SK-N-SH (cell line): Measurements from ENCODE around the gene SPECC1L. TPM values are rescaled to one million over a fixed set of nuclear protein-coding genes. Genes with fewer than 3 reads are reported as not detected.
A peak's percentile ranks its signal among the peaks of the same experiment; 100 is the strongest.

Experiments used
- CTCF ChIA-PET: fragments of 300-600, 350-600 bp; formaldehyde crosslinking; extraction: SDS; loops from one replicate; lab custom pipeline; 2021; lab: Yijun Ruan, JAX
- POLR2A ChIA-PET: fragments of 350-600 bp; sonication (Branson Sonifier 250); formaldehyde crosslinking; extraction: SDS; loops from one replicate; lab custom pipeline; 2020; ENCODE audit warnings: antibody characterized with exemption, inconsistent platforms; lab: Yijun Ruan, JAX
- DNase-seq: peaks from one replicate; pipeline ENCODE4 v3.0.0; 2012
- H2AFZ ChIP-seq: fragments of 200-600 bp; sonication (generic); 2 replicates; pipeline ENCODE4 v1.8.1; 2016; ENCODE audit warnings: antibody characterized with exemption, mild to moderate bottlenecking, low read depth
- H3F3A ChIP-seq: fragments of 200-600 bp; sonication (generic); replicated peaks from 2 replicates; pipeline ENCODE3; 2016; ENCODE audit warnings: antibody characterized with exemption, mild to moderate bottlenecking; ENCODE audit not compliant: insufficient read depth
- H3K27ac ChIP-seq, 2 experiments: fragments of 200-500 bp in 1 of 2; fragments of 200-600 bp in 1 of 2; sonication (Bioruptor generic) in 1 of 2; sonication (generic), shearing (Covaris generic) in 1 of 2; 2 replicates each; pipeline versions ENCODE4 v1.5.1 to v1.6.1; 2014 to 2016; ENCODE audit warnings: low read depth in 2 of 2, inconsistent platforms in 1 of 2, low read length in 1 of 2, mild to moderate bottlenecking in 1 of 2, mixed read lengths in 1 of 2
- H3K27me3 ChIP-seq: fragments of 200-600 bp; sonication (generic), shearing (Covaris generic); 2 replicates; pipeline ENCODE4 v1.6.1; 2016; ENCODE audit warnings: mixed run types; ENCODE audit not compliant: insufficient read depth
- H3K36me3 ChIP-seq, 2 experiments: fragments of 200-500 bp in 1 of 2; fragments of 200-600 bp in 1 of 2; sonication (Bioruptor generic) in 1 of 2; sonication (generic) in 1 of 2; replicated peaks in 1 of 2; 2 replicates each; pipeline versions ENCODE3 to v1.5.1; 2014 to 2016; ENCODE audit warnings: low read length in 1 of 2, mild to moderate bottlenecking in 1 of 2; ENCODE audit not compliant: insufficient read depth in 2 of 2, control insufficient read depth in 1 of 2
- H3K4me1 ChIP-seq, 2 experiments: fragments of 200-500 bp in 1 of 2; fragments of 200-600 bp in 1 of 2; sonication (Bioruptor generic) in 1 of 2; sonication (generic), shearing (Covaris generic) in 1 of 2; 2 replicates each; pipeline versions ENCODE4 v1.5.1 to v1.6.1; 2014 to 2016; ENCODE audit warnings: low read depth in 1 of 2, low read length in 1 of 2, mixed run types in 1 of 2; ENCODE audit not compliant: insufficient read depth in 2 of 2, control insufficient read depth in 1 of 2
- H3K4me2 ChIP-seq: fragments of 200-600 bp; sonication (generic), shearing (Covaris generic); 2 replicates; pipeline ENCODE4 v1.6.1; 2017; ENCODE audit warnings: mixed run types
- H3K4me3 ChIP-seq, 2 experiments: fragments of 200-500 bp in 1 of 2; fragments of 200-600 bp in 1 of 2; sonication (Bioruptor generic) in 1 of 2; sonication (generic), shearing (Covaris generic) in 1 of 2; 2 replicates each; pipeline versions ENCODE4 v1.5.1 to v1.8.1; 2014 to 2016; ENCODE audit warnings: low read depth in 2 of 2, inconsistent platforms in 1 of 2, low read length in 1 of 2, mild to moderate bottlenecking in 1 of 2, mixed read lengths in 1 of 2, moderate library complexity in 1 of 2
- H3K79me2 ChIP-seq: fragments of 200-600 bp; sonication (generic); 2 replicates; pipeline ENCODE4 v1.8.1; 2017; ENCODE audit warnings: mild to moderate bottlenecking; ENCODE audit not compliant: insufficient read depth
- H3K9ac ChIP-seq: fragments of 200-600 bp; sonication (generic); 2 replicates; pipeline ENCODE4 v1.6.1; 2017; ENCODE audit warnings: mixed run types
- H3K9me2 ChIP-seq: fragments of 200-600 bp; sonication (generic); 2 replicates; pipeline ENCODE4 v1.6.1; 2017; ENCODE audit warnings: mixed run types
- H3K9me3 ChIP-seq: fragments of 200-600 bp; sonication (generic); 2 replicates; pipeline ENCODE4 v1.6.1; 2017; ENCODE audit warnings: mixed run types, mild to moderate bottlenecking, moderate library complexity
- H4K20me1 ChIP-seq: fragments of 200-600 bp; sonication (generic); 2 replicates; pipeline ENCODE4 v1.6.1; 2017; ENCODE audit warnings: mild to moderate bottlenecking, mixed run types; ENCODE audit not compliant: insufficient read depth
- ELF1 ChIP-seq: IDR thresholded peaks from 2 replicates; pipeline ENCODE4 v1.4.0; 2012
- EP300 ChIP-seq, 2 experiments: IDR thresholded peaks; 2 replicates each; pipeline versions ENCODE4 v1.4.0 to v1.6.1; 2012; ENCODE audit warnings: borderline replicate concordance in 1 of 2, low read depth in 1 of 2, low read length in 1 of 2
- FOSL2 ChIP-seq: IDR thresholded peaks from 2 replicates; pipeline ENCODE4 v1.4.0; 2012; ENCODE audit warnings: low read depth, mild to moderate bottlenecking, moderate library complexity, borderline replicate concordance
- FOXM1 ChIP-seq: IDR thresholded peaks from 2 replicates; pipeline ENCODE4 v1.4.0; 2012; ENCODE audit warnings: low read depth, mild to moderate bottlenecking
- GATA2 ChIP-seq: sonication (generic); formaldehyde crosslinking; IDR thresholded peaks from 2 replicates; pipeline ENCODE4 v1.5.0; 2020; ENCODE audit warnings: mild to moderate bottlenecking, missing genetic modification reagents
- JUND ChIP-seq: IDR thresholded peaks from 2 replicates; pipeline ENCODE4 v1.4.0; 2012
- NRF1 ChIP-seq: IDR thresholded peaks from 2 replicates; pipeline ENCODE4 v1.6.1; 2012; ENCODE audit warnings: low read depth, mild to moderate bottlenecking, low read length
- PBX3 ChIP-seq: IDR thresholded peaks from 2 replicates; pipeline ENCODE4; 2012
- POLR2AphosphoS5 ChIP-seq: IDR thresholded peaks from 2 replicates; pipeline ENCODE4 v1.6.1; 2012; ENCODE audit warnings: low read depth, low read length
- RAD21 ChIP-seq: IDR thresholded peaks from 2 replicates; pipeline ENCODE4 v1.6.1; 2012; ENCODE audit warnings: mild to moderate bottlenecking, low read length
- RCOR1 ChIP-seq: fragments of 150-350 bp; IDR thresholded peaks from 2 replicates; pipeline ENCODE4 v1.6.1; 2017; ENCODE audit warnings: antibody characterized with exemption, low read length
- RFX5 ChIP-seq: IDR thresholded peaks from 2 replicates; pipeline ENCODE4 v1.6.1; 2012; ENCODE audit warnings: mild to moderate bottlenecking, improper control_type of control experiment, low read length
- RXRA ChIP-seq: IDR thresholded peaks from 2 replicates; pipeline ENCODE4 v1.4.0; 2012; ENCODE audit warnings: low read depth, mild to moderate bottlenecking, borderline replicate concordance
- SMC3 ChIP-seq: IDR thresholded peaks from 2 replicates; pipeline ENCODE4 v1.6.1; 2012; ENCODE audit warnings: low read depth, low read length, improper control_type of control experiment
- TAF1 ChIP-seq: IDR thresholded peaks from 2 replicates; pipeline ENCODE4 v1.6.1; 2012; ENCODE audit warnings: low read depth, mild to moderate bottlenecking, low read length, moderate library complexity, borderline replicate concordance
- USF1 ChIP-seq: IDR thresholded peaks from 2 replicates; pipeline ENCODE4 v1.4.0; 2012; ENCODE audit warnings: low read depth, borderline replicate concordance
- YY1 ChIP-seq: IDR thresholded peaks from 2 replicates; pipeline ENCODE4 v1.4.0; 2012; ENCODE audit warnings: low read depth, mild to moderate bottlenecking
- ZBTB33 ChIP-seq: IDR thresholded peaks from 2 replicates; pipeline ENCODE4 v1.4.0; 2012; ENCODE audit warnings: low read depth, borderline replicate concordance
- WGBS: methylation state at CpG from one replicate; pipeline ENCODE4 v1.1.6; 2017; ENCODE audit warnings: low lambda C conversion rate; 5-methylcytosine and 5-hydroxymethylcytosine counted together
- polyA plus RNA-seq, 3 experiments: library from polyadenylated mRNA; depleted of rRNA; stranded (reverse); fragments of >200 nt; gene quantifications; 2 replicates each; pipeline ENCODE4 v1.2.3, GENCODE V29; 2012

Gene SPECC1L
- polyA plus RNA-seq, 1 of the 3 experiments (the other 2 are of a cell fraction), result 22.9 TPM

GRCh38 chr22:24224468-24224867 lies 46.2 kb upstream of the SPECC1L start:
- no peak overlapping the region for H3K4me3 ChIP-seq
- no peaks in the 10 kb centered on the region for H3K9me2 ChIP-seq
- no peak overlapping the region for H3K4me2 ChIP-seq
- DNase-seq, result peak; percentile 1
- no peaks in the 10 kb centered on the region for H3K79me2 ChIP-seq
- no peak overlapping the region for H2AFZ ChIP-seq
- ChIA-PET POLR2A (no interaction called here), CTCF (interaction anchor here (1.7 to 3.2 kb wide), 3 partner anchors 18 to 35 kb away, joined by 4 to 16 read pairs (median 6); no protein-coding TSS in a partner anchor)
- no peaks in the 10 kb centered on the region for H3K27me3 ChIP-seq
- no peaks in the 10 kb centered on the region for H4K20me1 ChIP-seq
- no peaks in the 10 kb centered on the region for H3K36me3 ChIP-seq
- no peaks in the 10 kb centered on the region for H3K4me1 ChIP-seq
- WGBS, result 89% methylated on average over 1 of the region's 1 CpG
- TF ChIP-seq YY1 (no peak), TAF1 (no peak), SMC3 (no peak), GATA2 (CRISPR knock-in tag) (no peak), RFX5 (no peak), RAD21 (no peak), POLR2AphosphoS5 (no peak), ZBTB33 (no peak), EP300 (IDR thresholded peaks at IDR 0.05; ENCODE audit: borderline replicate concordance in 1 of 2, low read depth in 1 of 2, low read length in 1 of 2) (no peak), RXRA (no peak), PBX3 (no peak), JUND (no peak), USF1 (no peak), ELF1 (no peak), RCOR1 (no peak), FOSL2 (no peak), NRF1 (no peak), FOXM1 (no peak)
- H3K9me3 ChIP-seq, result no peaks in the 10 kb centered on the region
- H3K27ac ChIP-seq, result no peak overlapping the region
- H3F3A ChIP-seq, result no peaks in the 10 kb centered on the region
- H3K9ac ChIP-seq, result no peak overlapping the region
